Stimulated activated CD8-positive, alpha-beta memory T cell treated with anti-CD3 and anti-CD28 coated beads, Interleukin-15, amount 100 ng/mL, for 48 hours (primary cell): ENCODE results near the gene FNIP1.
A peak's percentile ranks its signal among the peaks of the same experiment; 100 is the strongest.
"Not testable (repeated sequence)": the region's sequence is repeated elsewhere in the genome, so short reads cannot be mapped to it uniquely, and the experiment has no call there.

Source experiments
- DNase-seq, 2 donors: peaks; one replicate each; pipeline ENCODE4 v3.0.0-alpha.2; 2020; ENCODE audit warnings: low read depth in 2 of 2

Gene FNIP1

DNA sequence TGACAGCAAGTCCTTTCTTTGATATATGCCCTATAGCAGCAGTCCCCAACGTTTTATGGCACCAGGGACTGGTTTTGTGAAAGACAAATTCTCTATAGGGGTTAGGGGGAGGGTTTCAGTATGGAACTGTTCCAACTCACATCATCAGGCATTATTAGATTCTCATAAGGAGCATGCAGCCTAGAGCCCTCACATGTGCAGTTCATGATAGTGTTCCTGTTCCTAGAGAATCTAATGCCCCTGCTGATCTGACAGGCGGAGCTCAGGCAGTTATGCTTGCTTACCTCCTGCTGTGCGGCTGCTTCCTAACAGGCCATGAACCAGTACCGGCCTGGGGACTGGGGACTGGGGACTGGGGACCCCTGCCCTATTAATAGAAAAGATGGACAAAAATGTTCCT lies 159.1 kb downstream of the FNIP1 start:
- no peak for DNase-seq

DNA sequence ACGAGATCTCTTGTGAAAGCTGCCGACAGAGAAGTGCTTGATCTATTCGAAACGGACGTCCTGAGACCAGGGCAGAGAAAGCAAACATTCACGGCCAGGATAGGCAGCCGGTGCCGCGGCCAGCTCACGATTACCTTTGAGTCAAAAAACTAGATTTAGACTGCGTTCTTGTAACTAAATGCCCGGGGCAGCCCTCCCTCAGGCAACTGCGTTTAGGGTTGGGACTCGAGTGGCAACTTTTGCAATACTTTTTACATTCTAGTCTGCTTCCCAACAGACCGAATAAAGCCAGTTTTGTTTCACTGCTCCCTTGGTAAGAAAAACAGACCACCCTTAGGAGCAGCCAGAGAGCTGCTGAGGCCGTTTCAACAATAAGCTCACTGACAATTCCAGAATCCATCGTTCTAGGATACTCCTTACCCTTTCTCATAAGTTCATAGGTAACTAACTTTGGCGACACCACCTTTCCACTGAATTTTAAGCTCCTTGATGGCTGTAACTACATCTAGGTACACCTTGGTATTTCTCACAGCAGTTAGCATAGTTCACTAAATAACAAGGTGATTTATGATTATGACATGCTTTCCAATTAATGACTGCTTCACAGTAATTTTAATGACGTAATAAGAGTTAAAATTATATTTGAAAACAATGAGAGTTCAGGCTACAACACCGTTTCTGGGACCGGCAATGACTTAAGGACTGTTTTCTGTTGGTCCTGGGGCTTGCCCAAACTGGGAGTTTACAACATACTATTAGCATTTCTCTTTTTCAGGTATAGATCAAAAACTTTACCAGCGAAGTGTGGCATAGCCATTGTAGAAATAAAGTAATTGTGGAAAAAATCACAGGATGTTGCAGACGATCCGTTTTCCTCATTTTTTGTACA lies 160.9 kb downstream of the FNIP1 start:
- no peak for DNase-seq

DNA sequence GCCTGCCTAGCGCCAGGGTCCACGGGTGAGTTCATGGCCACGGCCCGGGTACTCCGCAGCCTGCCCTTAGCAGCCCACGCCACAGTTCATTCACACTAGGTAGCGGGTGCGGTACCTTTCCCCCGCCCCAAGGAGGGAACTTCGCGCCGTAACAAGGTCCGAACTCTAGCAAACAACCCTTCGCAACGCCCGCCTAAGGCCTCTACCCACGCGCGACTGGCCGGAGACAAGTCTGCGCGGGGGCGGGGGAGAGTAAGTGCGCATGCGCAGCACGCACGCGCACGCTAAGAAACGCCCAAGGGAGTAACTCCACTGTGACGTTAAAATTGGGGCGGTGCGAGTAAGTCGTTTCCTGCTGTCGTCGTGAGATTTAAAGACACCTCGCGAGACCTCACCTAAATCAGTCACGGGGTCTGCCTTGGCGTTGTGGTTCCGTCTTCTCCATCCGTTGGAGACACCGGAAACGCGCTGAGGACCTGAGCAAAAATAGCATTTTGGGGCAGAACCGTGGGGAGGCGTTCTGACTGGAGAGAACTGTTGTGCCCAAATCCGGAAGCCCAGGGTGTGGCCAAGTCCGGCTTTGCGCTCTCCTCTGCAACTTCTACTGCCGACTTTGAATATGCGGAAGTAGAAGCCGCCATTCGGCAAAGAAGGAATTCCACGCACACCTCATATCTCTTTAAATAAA lies 161.7 kb downstream of the FNIP1 start, which contains the start of gene RAPGEF6:
RAPGEF6 (minus strand) TSS at position 234 of the 688 bp plus-strand sequence; CDS start at position 35, 199 bp downstream.
- peak; percentile 94 to 95 for DNase-seq

DNA sequence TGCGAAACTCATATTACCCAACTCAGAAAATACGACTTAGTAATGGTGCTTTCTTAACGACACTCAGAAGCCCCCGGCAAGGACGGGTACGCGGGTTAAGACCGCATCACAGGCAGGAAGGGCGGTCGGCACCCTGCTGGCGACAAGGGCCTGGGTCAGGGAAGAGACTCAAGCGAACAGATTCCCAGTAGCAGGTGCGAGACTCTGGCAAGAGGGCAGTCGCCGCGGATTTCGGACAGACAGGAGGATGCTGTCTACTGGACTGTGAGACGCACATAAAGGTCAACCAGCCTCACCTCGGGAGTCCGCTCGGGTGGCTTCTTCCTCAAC lies 162.2 kb downstream of the FNIP1 start:
- peak; percentile 35 to 51 for DNase-seq

DNA sequence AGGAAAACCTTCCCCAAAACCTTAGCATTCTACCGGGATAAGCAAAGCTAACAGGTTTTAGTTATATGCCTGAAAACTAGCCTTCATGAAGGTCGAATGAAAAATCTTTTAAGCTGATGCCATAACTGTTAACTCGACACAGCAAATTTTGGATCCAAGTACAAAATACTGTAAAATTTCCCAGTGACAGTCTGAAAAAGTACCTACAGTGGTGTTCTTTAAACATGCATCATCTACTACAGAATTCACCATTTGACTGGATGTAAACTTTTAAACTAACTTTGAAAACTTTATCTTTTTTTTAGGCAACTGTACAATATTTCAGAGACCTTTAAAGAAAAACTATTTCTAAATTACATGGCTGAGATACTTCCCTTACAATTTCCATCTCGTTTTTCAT lies 162.6 kb downstream of the FNIP1 start:
- DNase-seq: no peak

DNA sequence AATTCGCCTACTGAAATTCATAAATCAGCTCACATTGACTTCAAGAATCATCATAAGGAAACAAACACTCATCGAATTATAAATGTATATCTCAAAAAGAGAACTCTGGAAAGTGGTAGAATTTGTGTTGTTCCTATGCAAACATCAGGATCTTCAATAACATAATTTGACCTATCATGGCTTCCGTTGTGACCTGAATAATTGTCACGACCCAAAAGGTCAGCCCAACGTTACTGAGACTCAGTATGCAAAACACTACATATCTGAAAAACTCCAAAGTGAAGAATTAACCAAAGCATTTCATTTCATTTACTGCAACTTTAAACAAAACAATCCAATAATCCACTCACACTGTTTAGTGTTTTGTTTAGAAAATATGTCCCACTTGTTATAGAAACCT lies 163.0 kb downstream of the FNIP1 start:
- no peak for DNase-seq

DNA sequence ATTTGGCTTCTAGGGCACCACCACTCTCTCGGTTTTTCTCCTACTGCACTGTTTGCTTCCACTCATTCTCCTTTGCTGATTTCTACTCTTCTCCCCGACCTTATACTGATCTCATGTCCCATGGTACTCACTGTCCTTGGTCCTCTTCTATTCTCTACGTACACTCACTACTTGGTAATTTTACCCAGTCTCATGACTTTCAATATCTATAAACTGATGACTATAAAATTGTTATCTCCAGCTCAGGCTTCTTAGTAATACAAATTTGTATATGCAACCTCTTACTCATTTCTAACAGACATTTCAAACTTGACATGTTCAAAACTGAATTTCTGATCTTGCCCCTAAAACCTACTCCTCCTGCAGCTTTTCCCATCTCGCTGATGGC lies 165.9 kb downstream of the FNIP1 start:
- no peak for DNase-seq

DNA sequence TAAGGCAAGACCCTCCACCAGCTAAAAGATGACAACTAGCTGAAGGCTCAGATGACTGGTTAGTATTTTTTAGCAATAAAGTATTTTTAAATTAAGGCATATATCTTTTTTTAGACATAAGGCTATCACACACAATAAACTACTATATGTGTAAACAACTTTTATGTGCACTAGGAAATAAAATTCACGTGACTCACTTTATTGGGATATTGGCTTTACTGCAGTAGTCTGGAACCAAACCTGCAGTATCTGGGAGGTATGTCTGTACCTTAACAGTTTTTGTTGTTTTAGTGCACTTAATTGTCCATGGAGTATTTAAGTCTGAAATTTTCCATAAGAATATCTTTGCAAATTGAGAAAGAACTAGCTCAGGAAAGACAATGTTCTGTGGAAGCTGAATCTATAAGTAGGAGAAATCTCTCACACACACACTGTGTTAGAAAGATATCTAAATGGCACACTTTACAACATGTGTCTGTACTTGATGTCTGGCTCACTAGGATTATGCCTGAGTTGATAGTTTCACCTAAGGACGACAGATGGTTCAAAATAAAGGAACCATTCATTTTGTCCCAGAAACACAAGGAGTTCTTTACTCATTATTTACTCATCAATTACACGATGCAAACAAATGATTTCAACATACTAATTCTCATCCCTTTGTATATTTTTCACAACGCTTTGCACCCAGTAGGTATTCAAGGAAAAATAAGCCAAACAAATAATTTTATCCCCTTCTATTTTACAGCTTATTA lies 166.4 kb downstream of the FNIP1 start:
- DNase-seq: no peak

DNA sequence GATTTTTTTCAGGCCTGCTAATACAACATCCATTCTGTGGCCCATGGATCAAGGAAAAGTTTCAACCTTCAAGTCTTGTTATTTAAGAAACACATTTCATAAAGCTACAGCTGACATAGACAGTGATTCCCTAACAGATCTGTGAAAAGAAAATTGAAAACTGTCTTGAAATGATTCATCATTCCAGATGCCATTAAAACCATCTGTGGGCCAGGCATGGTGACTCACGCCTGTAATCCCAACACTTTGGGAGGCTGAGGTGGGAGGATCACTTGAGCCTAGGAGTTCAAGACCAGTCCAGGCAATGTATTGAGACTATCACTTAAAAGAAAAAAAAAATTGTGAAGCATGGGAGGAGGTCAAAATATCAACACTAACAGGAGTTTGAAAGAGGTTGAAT lies 167.8 kb downstream of the FNIP1 start:
- no peak for DNase-seq

DNA sequence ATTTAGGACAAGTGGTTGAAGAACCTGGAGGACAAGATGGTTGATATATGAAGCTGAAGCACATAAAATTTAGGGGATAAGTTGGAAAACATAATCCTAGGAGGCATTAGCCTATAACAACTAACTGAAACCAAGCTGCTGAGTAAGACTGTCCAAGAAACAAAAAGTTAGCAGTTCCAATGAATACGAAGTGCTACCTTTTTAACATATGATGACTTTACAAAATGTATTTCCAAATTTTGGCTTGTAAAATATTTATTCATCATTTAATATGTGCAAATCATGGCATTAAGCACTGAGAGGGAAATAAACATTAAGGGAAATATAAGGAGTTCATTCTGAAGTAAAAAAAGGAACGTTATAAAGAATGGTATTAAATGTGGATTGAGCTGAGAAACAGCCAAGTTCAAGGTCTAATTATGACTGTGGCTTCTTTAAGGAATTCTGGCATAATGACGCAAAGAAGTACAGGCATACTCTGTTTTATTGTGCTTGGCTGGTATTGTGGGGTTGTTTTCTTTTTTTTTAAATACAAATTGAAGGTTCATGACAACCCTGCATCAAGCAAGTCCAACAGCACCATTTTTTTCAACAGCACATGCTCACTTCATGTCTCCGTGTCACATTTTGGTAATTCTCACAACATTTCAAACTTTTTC lies 169.5 kb downstream of the FNIP1 start:
- DNase-seq: no peak

DNA sequence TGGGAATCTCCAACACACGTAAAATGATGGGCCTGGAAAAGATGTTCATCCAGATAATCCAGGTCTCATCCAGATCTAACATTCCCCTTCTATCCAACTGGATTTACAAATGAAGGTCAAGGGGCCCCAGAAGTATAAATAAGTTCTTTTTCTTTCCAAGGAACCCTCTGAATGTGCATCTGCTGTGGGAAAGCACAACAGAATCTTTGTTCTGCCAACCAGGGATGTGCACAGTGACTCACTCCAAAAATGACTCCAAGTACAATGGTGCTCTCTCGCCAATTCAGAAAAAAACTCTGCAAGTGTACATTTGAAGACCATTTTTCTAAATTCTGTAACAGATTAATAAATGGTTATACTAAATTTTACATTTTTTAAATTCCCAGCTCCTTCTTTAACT lies 174.2 kb downstream of the FNIP1 start:
- DNase-seq: no peak

DNA sequence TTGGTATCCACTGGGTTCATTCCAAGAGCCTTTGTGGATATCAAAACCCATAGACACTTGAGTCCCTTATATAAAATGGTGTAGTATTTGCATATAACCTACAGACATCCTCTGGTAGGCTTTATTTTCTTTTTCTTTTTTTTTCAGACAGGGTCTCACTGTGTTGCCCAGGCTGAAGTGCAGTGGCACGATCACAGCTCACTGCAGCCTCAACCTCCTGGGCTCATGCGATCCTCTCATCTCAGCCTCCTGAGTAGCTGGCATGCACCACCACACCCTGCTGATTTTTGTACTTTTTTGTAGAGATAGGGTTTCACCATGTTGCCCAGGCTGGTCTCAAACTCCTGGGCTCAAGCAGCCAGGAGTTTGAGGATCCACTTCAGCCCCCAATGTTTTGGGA lies 175.7 kb downstream of the FNIP1 start:
- DNase-seq: not testable (repeated sequence)

DNA sequence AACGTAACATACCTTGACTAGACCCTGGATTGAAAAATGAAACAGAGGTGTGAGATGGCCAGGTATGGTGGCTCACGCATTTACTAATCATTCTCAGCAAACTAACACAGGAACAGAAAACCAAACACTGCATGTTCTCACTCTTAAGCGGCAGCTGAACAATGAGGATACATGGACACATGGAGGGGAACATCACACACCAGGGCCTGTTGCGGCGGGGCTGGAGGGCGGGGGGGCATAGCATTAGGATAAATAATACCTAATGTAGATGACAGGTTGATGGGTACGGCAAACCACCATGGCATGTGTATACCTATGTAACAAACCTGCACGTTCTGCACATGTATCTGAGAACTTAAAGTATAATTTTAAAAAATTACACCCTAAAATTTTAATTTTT lies 177.7 kb downstream of the FNIP1 start:
- DNase-seq: no peak

DNA sequence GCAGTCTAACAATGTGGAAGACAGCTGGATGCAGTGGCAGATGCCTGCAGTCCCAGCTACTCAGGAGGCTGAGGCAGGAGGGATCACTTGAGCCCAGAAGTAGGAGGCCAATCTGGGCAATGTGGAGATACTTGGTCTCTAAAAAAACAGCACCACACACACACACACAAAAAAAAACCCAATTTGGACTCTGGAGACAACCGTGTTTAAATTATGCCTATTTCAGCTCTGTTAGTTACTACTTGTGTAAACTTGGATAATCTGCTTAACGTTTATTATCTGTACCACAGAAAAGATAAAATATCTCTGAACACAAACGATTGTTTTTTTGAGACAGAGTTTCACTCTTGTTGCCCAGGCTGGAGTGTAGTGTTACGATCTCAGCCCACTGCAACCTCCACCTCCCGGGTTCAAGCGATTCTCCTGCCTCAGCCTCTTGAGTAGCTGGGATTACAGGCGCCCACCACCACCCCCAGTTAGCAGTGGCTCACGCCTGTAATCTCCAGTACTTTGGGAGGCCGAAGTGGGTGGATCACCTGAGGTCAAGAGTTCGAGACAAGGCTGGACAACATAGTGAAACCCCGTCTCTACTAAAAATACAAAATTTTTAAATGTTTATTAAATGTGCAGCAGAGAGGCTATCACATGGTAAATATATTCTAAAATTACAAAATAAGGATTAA lies 179.5 kb downstream of the FNIP1 start:
- no peak for DNase-seq

DNA sequence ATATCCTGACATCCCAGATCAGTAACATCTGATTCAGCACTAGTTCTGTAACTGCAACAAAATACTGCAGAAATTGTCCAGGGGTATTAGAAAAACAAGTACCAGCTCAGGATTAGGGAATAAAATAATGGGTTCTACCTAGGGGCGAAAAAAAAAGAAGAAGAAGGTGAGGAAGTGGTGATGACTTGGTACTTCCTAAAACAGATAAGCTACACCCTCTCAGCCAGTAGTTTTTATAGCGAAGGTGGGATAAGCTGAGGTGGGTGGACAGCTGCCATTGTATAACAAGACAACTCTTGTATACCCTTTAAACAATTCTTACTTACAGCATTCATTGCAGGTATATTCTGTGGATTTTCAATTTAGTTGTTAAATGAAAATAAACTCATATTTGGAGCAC lies 180.9 kb downstream of the FNIP1 start:
- no peak for DNase-seq

DNA sequence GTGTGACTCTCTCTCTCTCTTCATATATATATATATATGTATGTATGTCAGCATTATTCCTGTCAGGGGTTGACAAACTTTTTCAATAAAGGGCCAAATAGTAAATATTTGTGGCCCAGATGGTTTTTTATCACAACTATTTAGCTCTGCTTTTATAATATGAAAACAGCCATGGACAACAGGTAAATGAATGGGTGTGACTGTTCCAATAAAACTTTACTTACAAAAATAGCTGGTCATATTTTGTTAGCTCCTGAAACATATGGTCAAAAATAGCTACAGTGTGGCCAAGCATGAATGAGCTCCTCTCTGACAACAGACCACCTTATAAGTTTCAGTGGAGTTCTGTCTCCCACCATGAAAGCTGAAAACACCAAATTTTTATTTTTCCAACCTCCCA lies 183.4 kb downstream of the FNIP1 start:
- no peak for DNase-seq

DNA sequence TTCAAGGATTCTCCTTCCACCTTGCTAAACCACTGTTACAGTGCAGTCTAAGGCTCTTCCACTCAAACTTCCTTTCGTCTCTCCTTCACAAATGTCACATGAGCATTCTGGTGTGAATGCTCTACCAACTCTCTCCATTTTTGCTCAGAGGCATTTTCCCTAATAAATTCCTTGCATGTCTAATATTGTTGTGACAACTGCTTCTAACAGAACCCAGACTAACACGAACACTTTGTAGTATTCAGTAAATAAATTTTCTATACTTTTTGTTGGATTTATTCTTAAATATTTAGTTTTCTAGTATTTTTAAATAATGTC lies 185.8 kb downstream of the FNIP1 start:
- no peak for DNase-seq

DNA sequence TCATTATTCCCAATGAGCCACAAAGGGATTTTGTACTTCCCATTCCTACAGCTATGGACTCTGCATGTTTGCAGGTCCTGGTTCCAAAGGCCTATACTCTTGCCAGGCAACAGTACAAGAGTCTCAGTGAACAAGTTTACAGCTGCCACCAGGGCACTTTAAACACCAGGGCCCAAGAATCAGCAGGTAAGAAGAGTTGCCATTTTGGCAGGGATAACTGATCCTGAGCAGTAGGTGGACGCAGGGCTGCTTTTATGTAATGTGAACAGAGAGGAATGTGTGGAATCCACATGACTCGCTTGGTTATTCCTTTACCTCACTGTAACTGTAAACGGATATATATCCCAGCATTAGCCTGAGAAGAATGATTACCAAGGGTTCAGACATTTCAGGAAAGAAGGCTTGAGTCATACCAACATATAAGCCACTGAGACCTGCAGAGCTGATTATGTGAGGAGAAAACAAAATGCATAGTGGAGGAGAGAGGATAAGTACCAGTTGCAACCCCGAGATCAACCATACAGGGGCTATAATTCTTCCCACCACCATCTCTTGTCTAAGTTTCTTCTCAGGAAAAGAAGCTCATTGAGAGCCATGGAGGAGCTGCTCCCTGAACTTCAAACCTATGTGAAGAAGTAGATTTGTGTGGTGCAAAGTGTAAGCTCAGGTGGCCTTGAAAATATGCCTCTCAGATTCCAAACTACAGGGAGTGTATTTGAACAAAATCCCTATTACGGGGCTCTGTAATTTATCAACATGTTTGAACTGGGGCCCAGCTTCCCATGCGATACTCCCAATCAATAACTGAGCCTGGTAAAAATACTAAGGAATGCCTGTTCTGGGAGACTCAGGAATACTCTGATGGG lies 186.4 kb downstream of the FNIP1 start:
- DNase-seq: no peak

DNA sequence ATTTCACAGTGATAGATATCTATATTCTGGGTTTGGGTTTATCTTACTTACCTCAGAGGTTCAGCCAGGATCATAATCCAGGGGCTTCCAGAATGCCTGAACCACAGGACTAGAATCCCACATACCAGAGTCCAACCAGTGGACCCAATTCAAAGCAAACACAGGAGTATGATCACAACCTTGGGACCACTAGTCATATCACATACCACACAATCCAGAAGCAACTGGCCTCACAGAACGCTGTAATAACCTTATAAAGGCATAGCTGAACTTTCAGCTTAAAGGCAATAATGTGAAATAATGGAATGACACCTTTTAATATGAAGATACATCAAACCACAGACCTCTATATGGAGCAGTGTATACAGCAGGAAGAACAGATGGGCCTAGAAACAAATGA lies 187.0 kb downstream of the FNIP1 start:
- DNase-seq: no peak

DNA sequence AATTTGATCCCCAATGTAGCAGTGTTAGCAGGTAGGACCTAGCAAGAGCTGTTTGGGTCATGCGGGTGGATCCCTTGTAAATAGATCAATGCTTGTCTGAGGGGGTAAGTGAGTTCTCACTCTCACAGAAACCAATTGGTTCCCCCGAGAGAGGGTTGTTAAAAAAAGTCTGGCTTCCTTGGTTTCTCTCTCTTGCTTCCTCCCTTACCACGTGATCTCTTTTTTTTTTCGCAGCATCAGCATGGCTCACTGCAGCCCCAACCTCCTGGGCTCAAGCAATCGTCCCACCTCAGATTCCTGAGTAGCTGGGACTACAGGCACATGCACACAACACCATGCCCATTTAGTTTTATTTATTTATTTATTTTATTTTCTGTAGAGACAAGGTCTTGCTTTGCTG lies 188.2 kb downstream of the FNIP1 start:
- DNase-seq: no peak
